Measurements from ENCODE around the gene KRT3.

KRT3 gene

DNA sequence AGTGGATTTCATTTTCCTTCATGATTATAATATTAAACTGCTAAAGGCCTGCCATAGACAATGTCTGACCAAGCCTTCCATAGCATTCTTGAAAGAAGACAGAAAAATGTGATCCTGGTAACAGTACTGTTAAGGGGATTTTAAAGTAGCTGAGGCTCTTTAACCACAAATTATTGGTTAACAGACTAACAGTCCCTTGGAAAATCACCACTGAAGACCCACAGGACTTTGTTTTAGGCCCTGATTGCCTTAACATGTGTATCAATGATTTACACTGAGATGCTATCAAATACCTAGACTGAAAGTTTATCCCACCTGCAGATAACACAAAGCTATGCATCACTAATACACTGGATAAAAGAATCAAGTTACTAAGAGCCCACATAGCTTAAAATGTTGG is 32.2 kb upstream of the KRT3 start:
- Histone ChIP-seq H3K9me2 (replicated peaks; ENCODE audit: insufficient read depth, low read length) (no peaks in the 10 kb centered on the region), H4K20me1 (ENCODE audit: low read depth, low read length) (no peaks in the 10 kb centered on the region), H3K9ac (ENCODE audit: low read length) (no peak overlapping the region), H3K4me3 (ENCODE audit: insufficient read depth, low read length, poor library complexity, severe bottlenecking) (no peak overlapping the region), H3K79me2 (ENCODE audit: insufficient read depth, low read length) (no peaks in the 10 kb centered on the region), H2AFZ (ENCODE audit: low read depth, low read length, severe bottlenecking) (no peak overlapping the region), H3K27me3 (ENCODE audit: low read length) (0 out of 2 replicates have a peak, but pooled peaks cover 4% of the 10 kb centered on the region), H3K9me3 (ENCODE audit: insufficient read depth, low read length) (no peaks in the 10 kb centered on the region), H3F3A (ENCODE audit: insufficient read depth) (no peaks in the 10 kb centered on the region), H3K27ac (ENCODE audit: low read depth, low read length) (no peak overlapping the region), H3K4me2 (ENCODE audit: low read depth, low read length, poor library complexity, severe bottlenecking) (no peak overlapping the region), H3K36me3 (ENCODE audit: low read length) (no peaks in the 10 kb centered on the region)
- no peak for TF ChIP-seq EZH2phosphoT487 (conservative IDR thresholded peaks at IDR 0.05; ENCODE audit: low read length)

DNA sequence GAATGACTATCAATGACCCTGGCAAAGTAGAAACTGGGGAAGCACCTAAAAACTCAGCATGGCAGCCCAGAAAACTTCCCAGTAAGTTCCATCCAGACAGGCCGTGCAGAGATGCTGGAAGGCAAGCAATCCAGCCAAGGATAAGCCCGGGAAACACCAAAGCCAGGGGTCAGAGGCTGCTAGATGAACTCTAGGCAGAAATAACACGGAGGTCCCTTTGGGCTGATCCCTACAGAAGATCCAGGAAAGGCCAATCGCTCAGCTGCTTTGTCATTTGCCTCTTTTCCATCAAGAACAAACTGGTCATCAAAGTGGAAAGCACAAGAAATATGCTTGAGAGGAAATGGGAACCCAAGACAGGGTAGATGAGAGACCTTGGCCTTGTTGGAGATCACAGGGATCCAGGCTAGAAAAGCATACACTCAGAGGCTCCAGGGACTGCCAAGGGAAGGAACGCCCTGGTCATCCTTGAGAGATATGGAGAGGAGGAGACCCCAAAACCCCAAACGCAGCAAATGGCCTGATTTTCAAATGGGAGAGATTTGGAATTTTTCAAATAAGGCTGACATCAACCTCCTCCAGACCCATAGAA is 31.7 kb upstream of the KRT3 start:
- Histone ChIP-seq H4K20me1 (ENCODE audit: low read depth, low read length) (no peaks in the 10 kb centered on the region), H3K27me3 (ENCODE audit: low read length) (0 out of 2 replicates have a peak, but pooled peaks cover 4% of the 10 kb centered on the region), H3K27ac (ENCODE audit: low read depth, low read length) (no peak overlapping the region), H3K4me3 (ENCODE audit: insufficient read depth, low read length, poor library complexity, severe bottlenecking) (no peak overlapping the region), H2AFZ (ENCODE audit: low read depth, low read length, severe bottlenecking) (no peak overlapping the region), H3K79me2 (ENCODE audit: insufficient read depth, low read length) (no peaks in the 10 kb centered on the region), H3K9me3 (ENCODE audit: insufficient read depth, low read length) (no peaks in the 10 kb centered on the region), H3F3A (ENCODE audit: insufficient read depth) (no peaks in the 10 kb centered on the region), H3K4me2 (ENCODE audit: low read depth, low read length, poor library complexity, severe bottlenecking) (no peak overlapping the region), H3K36me3 (ENCODE audit: low read length) (no peaks in the 10 kb centered on the region), H3K9me2 (replicated peaks; ENCODE audit: insufficient read depth, low read length) (no peaks in the 10 kb centered on the region), H3K9ac (ENCODE audit: low read length) (no peak overlapping the region)
- TF ChIP-seq, protein P1, sequence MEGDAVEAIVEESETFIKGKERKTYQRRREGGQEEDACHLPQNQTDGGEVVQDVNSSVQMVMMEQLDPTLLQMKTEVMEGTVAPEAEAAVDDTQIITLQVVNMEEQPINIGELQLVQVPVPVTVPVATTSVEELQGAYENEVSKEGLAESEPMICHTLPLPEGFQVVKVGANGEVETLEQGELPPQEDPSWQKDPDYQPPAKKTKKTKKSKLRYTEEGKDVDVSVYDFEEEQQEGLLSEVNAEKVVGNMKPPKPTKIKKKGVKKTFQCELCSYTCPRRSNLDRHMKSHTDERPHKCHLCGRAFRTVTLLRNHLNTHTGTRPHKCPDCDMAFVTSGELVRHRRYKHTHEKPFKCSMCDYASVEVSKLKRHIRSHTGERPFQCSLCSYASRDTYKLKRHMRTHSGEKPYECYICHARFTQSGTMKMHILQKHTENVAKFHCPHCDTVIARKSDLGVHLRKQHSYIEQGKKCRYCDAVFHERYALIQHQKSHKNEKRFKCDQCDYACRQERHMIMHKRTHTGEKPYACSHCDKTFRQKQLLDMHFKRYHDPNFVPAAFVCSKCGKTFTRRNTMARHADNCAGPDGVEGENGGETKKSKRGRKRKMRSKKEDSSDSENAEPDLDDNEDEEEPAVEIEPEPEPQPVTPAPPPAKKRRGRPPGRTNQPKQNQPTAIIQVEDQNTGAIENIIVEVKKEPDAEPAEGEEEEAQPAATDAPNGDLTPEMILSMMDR (IDR thresholded peaks at IDR 0.05; ENCODE audit: insufficient read depth, low read length, poor library complexity, severe bottlenecking) = no peak
- no peak for TF ChIP-seq EZH2phosphoT487 (conservative IDR thresholded peaks at IDR 0.05; ENCODE audit: low read length)

- no peaks in the 10 kb centered on the region for H3K79me2 ChIP-seq (ENCODE audit: insufficient read depth, low read length)
- H3F3A ChIP-seq (ENCODE audit: insufficient read depth) = no peaks in the 10 kb centered on the region
- H3K27me3 ChIP-seq (ENCODE audit: low read length) = 0 out of 2 replicates have a peak, but pooled peaks cover 4% of the 10 kb centered on the region
- H2AFZ ChIP-seq (ENCODE audit: low read depth, low read length, severe bottlenecking) = no peak overlapping the region
- no peaks in the 10 kb centered on the region for H3K9me2 ChIP-seq (replicated peaks; ENCODE audit: insufficient read depth, low read length)
- no peak for TF ChIP-seq EZH2phosphoT487 (conservative IDR thresholded peaks at IDR 0.05; ENCODE audit: low read length)
- H3K9me3 ChIP-seq (ENCODE audit: insufficient read depth, low read length) = no peaks in the 10 kb centered on the region
- no peak overlapping the region for H3K4me2 ChIP-seq (ENCODE audit: low read depth, low read length, poor library complexity, severe bottlenecking)
- H3K36me3 ChIP-seq (ENCODE audit: low read length) = no peaks in the 10 kb centered on the region
- H4K20me1 ChIP-seq (ENCODE audit: low read depth, low read length) = no peaks in the 10 kb centered on the region
- H3K9ac ChIP-seq (ENCODE audit: low read length) = no peak overlapping the region
- H3K27ac ChIP-seq (ENCODE audit: low read depth, low read length) = no peak overlapping the region
- H3K4me3 ChIP-seq (ENCODE audit: insufficient read depth, low read length, poor library complexity, severe bottlenecking) = no peak overlapping the region
These were observed 30.9 kb upstream of the KRT3 start for GRCh38 chr12:52826611-52827498.

DNA sequence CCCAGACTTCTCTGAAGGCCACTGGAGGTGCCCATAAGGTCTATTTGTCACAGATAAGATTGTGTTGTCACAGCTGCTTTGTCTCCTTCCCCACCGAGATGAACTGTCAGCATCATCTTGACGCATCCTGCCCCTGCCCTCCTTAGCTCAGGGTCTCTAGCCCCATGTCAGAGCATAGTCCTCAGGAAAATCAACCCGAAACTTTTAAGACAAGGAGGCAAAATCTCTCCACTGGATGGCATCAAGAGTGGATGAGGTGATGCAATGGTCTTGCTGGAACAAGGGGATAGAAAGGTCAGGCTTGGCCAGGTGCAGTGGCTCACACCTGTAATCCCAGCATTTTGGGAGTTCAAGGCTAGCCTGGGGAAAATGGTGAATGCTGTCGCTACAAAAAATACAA is 30.0 kb upstream of the KRT3 start:
- H3K27ac ChIP-seq (ENCODE audit: low read depth, low read length) = no peak overlapping the region
- H4K20me1 ChIP-seq (ENCODE audit: low read depth, low read length) = no peaks in the 10 kb centered on the region
- TF ChIP-seq EZH2phosphoT487 (conservative IDR thresholded peaks at IDR 0.05; ENCODE audit: low read length) = no peak
- TF ChIP-seq, protein P1 (IDR thresholded peaks at IDR 0.05; ENCODE audit: insufficient read depth, low read length, poor library complexity, severe bottlenecking) = no peak
- no peak overlapping the region for H3K4me3 ChIP-seq (ENCODE audit: insufficient read depth, low read length, poor library complexity, severe bottlenecking)
- H2AFZ ChIP-seq (ENCODE audit: low read depth, low read length, severe bottlenecking) = no peak overlapping the region
- no peaks in the 10 kb centered on the region for H3K79me2 ChIP-seq (ENCODE audit: insufficient read depth, low read length)
- H3K9me2 ChIP-seq (replicated peaks; ENCODE audit: insufficient read depth, low read length) = no peaks in the 10 kb centered on the region
- no peaks in the 10 kb centered on the region for H3F3A ChIP-seq (ENCODE audit: insufficient read depth)
- H3K9ac ChIP-seq (ENCODE audit: low read length) = no peak overlapping the region
- H3K36me3 ChIP-seq (ENCODE audit: low read length) = no peaks in the 10 kb centered on the region
- H3K9me3 ChIP-seq (ENCODE audit: insufficient read depth, low read length) = no peaks in the 10 kb centered on the region
- no peak overlapping the region for H3K4me2 ChIP-seq (ENCODE audit: low read depth, low read length, poor library complexity, severe bottlenecking)
- 0 out of 2 replicates have a peak, but pooled peaks cover 4% of the 10 kb centered on the region for H3K27me3 ChIP-seq (ENCODE audit: low read length)

All from SU-DHL-6 (cell line).